Measurements from ENCODE around the gene TP53. TPM values are rescaled to one million over a fixed set of nuclear protein-coding genes. Genes with fewer than 3 reads are reported as not detected.
"Not testable (repeated sequence)": the region's sequence is repeated elsewhere in the genome, so short reads cannot be mapped to it uniquely, and the experiment has no call there.

The TP53 gene
- total RNA-seq, 1 experiment from 2014 or later = 4.1 TPM

DNA sequence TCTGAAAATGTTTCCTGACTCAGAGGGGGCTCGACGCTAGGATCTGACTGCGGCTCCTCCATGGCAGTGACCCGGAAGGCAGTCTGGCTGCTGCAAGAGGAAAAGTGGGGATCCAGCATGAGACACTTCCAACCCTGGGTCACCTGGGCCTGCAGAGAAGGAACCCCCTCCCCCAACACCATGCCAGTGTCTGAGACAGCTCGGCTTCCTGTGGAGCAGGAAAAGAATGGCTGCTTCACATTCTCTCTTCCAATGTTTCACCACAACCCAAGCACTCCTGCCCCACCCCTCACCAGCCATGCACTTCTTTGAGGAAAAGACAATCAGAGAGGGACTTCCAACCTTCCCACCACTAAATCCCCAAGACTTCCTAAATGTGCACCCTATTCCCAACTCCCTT is 10.8 kb downstream of the TP53 start:
- DNase-seq (ENCODE audit: low read depth) = no peak

DNA sequence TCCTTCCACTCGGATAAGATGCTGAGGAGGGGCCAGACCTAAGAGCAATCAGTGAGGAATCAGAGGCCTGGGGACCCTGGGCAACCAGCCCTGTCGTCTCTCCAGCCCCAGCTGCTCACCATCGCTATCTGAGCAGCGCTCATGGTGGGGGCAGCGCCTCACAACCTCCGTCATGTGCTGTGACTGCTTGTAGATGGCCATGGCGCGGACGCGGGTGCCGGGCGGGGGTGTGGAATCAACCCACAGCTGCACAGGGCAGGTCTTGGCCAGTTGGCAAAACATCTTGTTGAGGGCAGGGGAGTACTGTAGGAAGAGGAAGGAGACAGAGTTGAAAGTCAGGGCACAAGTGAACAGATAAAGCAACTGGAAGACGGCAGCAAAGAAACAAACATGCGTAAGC is 12.4 kb downstream of the TP53 start:
- no peak for DNase-seq (ENCODE audit: low read depth)

DNA sequence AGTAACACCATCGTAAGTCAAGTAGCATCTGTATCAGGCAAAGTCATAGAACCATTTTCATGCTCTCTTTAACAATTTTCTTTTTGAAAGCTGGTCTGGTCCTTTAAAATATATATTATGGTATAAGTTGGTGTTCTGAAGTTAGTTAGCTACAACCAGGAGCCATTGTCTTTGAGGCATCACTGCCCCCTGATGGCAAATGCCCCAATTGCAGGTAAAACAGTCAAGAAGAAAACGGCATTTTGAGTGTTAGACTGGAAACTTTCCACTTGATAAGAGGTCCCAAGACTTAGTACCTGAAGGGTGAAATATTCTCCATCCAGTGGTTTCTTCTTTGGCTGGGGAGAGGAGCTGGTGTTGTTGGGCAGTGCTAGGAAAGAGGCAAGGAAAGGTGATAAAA is 14.1 kb downstream of the TP53 start:
- DNase-seq (ENCODE audit: low read depth) = peak; percentile 25

DNA sequence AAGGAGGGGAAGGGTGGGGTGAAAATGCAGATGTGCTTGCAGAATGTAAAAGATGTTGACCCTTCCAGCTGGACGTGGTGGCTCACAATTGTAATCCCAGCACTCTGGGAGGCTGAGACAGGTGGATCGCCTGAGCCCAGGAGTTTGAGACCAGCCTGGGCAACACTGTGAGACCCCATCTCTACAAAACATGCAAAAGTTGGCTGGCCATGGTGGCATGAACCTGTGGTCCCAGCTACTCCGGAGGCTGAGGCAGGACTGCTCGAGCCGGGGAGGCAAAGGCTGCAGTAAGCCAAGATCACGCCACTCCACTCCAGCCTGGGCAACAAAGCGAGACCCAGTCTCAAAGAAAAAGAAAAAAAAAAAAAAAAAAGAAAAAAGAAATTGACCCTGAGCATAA is 18.8 kb downstream of the TP53 start:
- no peak for DNase-seq (ENCODE audit: low read depth)

DNA sequence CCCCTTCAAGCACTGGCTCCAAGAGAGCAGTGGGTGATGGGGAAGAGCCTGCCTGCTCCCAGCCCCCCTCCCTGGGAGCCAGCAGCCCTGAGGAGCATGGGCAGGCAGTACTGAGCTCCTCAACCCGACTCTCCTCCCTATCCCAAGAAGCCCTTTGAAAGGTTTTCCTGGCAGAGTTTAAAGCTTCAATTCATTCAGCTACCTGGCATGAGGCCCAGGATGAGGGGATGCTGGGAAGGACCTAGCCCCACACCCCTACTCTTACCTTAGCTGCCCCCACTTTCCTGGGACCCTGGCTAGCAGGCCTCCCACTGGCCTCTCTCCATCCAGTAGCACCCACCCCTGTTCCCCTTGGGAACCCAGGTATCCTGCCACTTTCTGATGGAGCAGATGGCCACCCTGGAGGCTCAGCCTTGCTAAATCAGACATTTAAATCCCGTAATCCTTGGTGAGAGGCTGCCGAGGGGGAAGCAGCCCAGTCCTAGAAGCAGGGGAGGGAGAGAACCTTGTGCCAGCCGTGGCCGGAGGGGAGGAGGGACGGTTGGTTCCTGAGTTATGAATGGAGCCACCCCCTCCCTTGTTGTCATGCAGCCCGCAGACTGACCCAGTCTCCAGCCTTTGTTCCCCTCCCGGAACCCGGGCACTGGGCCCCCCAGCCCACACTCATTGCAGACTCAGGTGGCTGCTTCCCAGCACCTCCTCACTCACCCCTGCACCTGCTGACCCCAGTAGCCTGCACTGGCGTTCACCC is 19.5 kb downstream of the TP53 start:
- DNase-seq (ENCODE audit: low read depth) = no peak

DNA sequence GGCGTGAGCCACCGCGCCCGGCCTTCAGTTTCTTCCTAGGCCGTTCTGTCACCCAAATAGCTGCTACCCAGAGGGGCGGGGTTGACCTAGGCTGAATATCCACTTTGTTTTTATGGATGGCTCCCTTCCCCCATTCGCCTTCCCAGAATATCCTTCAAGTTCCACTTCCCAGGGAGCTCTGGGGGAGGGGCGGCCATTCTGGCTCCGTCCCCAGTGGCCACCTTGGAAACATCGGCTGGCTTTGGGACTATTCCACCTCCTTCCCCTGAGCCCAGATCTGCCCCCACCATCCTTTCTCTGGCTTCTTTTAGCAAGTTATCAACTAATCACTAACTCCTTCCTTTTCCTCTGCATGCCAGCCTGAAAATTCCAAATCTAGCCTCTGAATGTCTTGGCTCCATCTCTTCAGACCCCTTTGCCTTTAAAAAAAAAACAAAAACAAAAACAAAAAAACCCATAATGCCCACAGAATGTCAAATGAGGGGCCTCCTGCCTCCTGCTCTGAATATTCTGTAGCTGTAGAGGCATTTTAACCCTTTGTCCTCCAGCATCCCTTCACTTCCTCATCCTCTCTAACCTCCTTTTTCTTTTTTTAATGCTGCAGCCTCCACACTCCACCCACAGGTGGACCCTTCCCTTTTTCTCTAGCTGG is 30.2 kb downstream of the TP53 start:
- peak; percentile 30 for DNase-seq (ENCODE audit: low read depth)

DNA sequence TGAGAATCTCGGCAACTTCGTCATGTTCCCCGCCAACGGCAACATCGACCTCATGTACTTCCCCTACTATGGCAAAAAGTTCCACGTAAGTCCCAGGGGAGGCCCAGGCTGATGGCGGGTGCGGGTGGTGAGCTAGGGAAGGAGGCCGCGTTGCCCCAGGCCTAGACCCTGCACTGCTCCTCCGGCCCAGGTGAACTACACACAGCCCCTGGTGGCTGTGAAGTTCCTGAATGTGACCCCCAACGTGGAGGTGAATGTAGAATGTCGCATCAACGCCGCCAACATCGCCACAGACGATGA is 31.8 kb downstream of the TP53 start:
- no peak for DNase-seq (ENCODE audit: low read depth)

DNA sequence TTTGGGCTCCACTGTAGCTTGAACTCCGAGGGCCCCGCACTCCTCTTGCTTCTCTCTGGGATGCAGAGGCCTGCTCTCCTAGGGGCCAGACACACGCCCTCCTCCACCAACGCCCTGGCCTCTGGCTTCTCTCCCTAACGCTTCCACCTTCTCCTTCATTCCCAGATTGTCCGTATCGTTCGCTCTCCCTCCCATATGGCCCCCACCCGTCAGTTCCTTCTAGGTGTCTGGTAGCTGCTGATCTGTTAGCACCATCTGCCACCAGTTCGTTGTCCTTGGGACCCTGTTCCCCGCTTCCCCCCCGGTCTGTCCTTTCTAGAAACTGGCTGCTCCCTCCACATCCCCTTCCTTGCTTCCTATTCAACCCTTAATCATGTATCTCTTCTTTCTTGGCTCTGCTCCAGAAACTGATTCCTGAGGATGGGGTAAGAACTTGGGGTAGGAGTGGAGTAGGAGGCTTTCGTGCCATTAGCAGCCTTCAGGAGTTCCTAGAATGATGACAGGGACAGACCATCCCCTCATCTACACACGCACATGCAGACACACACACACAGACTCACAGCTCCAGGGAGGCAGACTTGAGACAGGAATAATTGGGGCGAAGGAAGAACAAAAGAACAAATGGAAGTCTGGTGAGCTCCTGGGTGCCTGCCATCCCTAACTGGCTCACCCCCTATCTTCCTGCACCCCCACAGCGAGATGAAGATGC is 32.3 kb downstream of the TP53 start:
- DNase-seq (ENCODE audit: low read depth) = no peak

DNA sequence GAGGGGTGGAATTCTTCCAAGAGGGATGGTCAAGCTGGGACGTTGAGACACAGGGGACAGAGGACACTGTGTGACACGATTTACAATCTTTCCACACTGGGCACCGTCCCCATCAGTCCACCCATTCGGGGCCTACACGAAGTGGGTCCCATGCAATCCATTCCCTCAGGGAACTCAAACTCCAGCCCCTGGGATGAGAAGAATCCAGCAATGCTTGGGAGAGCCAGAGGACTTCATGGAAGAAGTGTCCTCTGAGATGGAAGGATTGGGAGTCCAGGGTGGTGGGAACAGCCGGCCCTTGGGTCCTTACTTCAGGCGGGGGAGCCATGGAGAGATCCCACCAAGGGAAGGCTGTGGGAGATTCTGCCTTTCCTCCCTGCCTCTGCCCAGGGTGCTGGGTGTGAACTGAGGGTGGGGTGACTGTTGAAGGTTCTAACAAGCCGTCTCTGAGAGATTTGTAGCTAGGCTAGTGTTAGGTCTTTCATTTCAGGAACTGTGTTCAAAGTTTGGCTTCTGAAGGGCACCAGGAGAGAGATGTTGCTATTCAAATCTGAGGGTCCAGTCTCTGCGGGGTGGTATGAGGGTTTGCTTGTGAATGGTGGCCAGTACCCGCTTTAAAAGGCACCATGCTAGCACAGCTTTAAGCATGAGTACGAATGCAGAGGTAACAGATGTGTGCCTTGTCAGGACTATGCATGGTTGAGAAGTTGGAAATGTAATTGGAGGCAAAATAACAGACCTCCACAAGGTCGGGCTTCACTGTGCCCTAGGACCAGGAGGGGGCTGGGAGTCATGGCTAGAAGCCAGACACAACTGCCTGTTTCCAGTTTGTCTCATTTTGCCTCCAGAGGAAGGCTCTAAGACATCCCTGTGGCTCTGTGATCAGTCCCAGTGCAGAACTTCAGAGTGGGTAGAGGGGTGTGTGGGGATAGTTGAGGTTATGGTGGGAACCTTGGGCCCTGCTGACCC is 34.6 kb downstream of the TP53 start:
- no peak for DNase-seq (ENCODE audit: low read depth)

DNA sequence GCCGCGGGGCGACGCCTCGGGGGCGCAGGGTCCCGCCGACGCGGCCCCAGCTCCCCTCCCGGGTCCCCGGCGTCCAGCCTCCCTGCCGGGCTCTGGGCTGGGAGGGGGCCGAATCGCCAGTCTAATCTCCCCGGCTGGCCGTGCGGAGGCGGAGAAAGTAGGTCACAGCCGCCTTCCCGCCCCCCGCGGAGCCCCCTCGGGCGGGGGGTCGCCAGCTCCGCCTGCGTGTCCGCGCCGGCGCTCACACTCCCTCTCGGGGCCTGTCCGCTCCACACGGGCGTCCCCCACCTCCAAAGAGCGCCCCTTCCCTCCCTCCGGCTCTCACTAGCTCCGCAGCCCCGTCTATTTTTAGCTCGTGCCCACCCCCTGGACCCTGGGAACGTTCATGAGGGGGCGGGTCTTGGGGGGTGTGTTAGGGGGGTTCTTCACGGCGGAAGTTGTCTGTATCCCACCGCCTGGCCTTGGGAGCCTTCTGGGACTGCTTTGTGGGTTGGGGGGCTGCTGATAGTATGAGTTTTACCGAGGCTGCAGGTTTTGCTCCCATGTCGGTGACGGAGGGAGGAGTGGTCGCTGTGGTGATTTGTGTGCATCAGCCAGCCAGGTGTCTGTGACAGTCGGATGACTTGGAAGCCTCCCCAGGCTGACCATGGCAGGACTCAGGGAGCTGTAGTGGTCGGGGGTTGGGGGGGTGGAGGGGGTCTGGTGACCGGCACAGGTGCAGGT is 35.5 kb downstream of the TP53 start:
- no peak for DNase-seq (ENCODE audit: low read depth)

DNA sequence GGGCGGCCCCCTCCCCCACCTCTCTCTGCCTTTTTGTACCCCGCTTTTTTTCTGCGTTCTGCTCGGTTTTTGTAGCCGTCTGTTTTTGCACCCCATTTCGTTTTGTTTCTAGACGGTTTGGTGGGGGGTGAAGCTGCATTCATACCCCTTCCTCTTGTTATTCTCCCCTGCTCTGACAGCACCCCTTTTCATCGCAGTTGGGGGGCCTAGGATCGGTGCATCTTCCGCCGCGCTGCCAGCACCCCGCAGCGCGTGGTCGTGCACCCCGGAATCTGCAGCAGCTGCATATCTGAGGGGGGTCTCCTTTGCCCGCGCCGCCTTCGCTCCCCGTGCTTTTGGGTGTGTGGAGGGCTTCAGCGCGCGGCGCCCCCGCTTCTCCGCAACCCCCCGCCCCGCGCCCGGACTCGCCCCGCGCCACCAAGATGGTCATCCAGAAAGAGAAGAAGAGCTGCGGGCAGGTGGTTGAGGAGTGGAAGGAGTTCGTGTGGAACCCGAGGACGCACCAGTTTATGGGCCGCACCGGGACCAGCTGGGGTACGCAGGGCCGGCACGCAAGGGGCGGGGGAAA is 36.1 kb downstream of the TP53 start:
- DNase-seq (ENCODE audit: low read depth) = no peak

DNA sequence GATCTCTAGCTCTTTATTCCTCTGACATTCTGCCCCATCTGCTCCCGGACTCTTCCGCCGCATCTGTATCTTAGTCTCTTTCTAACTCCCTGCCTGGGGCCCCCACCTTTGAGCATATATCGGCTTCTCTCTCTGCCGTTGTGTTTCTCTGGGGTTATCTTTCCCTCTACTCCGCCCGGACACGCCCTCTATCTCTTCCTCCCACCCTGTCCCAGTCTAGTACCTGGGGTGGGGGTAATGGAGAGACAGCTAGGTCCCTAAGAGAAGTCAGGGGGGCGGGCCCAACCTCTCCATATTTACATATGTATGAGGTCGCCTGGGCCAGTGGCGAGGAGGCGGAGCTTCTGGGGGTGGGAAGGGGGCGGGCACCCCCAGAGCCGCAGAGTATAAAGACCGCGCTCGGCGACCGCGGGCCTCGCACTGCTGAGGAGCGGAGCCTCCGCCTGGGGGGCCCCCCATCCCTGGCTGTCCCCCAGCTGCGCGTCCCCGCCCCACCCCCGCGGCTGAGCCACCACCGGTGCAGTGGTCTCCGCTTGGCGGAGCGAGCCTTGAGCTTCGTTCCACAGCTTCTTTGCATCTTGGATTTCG is 36.7 kb downstream of the TP53 start, which contains the start of gene ATP1B2:
TSS of gene ATP1B2 (plus strand) at position 418 of the 588 bp plus-strand sequence. CDS start 593 bp downstream, outside the sequence.
- peak; percentile 32 for DNase-seq (ENCODE audit: low read depth)

DNA sequence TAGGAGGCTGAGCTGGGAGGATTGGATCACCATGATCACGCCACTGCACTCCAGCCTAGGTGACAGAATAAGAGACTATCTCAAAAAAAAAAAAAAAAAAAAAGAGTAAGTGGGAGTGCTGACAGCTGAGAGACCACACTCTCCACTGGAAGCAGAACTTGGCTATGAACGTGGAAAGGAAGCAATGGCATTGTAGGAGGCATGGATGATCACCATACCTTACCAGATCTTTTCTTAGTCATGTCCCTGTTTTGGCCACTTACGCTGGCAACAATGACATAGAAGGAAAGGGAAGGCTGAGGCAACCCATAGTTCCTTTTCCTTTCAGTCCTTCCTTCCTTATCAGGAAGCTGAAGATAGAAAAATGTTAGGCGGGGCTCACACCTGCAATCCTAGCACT is 40.3 kb downstream of the TP53 start:
- DNase-seq (ENCODE audit: low read depth) = no peak

DNA sequence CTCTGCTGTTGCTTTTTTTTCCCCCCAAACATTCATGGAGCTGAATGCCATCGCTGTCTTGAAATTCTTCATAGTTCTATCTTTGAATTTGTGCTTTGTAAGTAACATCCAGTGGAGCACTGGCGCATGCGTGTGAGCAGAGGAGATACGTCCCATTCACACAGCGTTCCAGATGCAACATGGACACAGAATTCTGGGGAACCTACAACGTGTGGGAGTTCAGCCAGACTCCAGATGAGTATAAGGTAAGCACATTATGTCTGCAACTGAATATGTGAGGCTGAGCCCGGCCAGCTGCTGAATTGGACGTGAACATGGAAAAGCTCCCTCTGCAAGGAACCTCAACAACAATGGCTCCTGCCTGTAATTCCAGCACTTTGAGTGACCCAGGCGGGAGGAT is 40.8 kb downstream of the TP53 start:
- DNase-seq (ENCODE audit: low read depth) = no peak

DNA sequence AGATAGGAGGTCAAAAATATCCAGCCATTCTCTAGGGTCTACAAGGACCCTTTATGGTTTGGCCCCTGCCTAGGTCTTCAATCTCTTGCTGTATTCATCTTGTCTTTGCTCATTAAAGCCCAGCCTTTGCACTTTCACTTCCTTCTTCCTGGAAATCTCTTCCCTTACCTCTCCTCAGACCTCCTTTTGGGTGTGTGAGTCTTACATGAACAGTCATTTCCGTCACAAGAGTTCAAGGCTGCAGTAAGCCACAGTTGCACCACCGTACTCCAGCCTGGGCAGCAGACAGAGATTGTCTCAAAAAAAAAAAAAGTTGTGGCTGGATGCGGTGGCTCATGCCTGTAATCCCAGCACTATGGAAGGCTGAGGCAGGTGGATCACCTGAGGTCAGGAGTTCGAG is 42.5 kb downstream of the TP53 start:
- peak; percentile 39 for DNase-seq (ENCODE audit: low read depth)

DNA sequence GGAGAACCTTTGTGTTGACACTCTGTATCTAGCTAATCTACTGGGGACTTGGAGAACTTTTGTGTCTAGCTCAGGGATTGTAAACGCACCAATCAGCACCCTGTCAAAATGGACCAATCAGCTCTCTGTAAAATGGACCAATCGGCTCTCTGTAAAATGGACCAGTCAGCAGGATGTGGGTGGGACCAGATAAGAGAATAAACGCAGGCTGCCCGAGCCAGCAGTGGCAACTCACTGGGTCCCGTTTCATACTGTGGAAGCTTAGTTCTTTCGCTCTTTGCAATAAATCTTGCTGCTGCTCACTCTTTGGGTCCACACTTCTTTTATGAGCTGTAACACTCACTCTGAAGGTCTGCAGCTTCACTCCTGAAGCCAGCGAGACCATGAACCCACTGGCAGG is 45.7 kb downstream of the TP53 start:
- DNase-seq (ENCODE audit: low read depth) = not testable (repeated sequence)

DNA sequence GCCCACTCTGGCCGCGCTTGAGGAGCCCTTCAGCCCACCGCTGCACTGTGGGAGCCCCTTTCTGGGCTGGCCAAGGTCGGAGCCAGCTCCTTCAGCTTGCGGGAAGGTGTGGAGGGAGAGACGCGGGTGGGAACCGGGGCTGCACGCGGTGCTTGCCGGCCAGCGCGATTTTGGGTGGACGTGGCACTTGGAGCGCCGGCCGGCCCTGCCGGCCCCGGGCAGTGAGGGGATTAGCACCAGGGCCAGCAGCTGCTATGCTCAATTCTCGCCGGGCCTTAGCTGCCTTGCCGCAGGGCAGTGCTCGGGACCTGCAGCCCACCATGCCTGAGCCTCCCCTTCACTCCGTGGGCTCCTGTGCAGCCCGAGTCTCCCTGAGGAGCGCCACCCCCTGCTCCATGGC is 46.5 kb downstream of the TP53 start:
- DNase-seq (ENCODE audit: low read depth) = no peak

DNA sequence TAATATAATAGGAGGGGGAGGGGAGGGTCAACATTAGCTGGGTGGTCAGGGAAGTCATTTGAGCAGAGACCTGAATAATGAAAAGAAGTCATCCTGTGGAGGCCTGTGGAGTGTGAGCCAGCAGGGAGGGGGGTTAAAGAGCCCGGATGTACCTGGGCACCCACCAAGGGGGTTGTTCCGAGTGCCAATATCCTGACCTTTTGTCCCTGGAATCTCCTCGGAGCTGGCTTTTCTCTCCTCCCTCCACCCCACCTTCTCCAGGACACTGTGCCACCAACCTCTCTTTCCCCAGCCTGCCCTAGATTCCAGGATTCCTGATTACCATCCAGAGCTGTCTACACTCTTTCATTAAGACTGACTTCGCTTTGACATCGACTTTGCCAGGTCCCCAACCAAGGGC is 51.1 kb downstream of the TP53 start:
- DNase-seq (ENCODE audit: low read depth) = no peak

DNA sequence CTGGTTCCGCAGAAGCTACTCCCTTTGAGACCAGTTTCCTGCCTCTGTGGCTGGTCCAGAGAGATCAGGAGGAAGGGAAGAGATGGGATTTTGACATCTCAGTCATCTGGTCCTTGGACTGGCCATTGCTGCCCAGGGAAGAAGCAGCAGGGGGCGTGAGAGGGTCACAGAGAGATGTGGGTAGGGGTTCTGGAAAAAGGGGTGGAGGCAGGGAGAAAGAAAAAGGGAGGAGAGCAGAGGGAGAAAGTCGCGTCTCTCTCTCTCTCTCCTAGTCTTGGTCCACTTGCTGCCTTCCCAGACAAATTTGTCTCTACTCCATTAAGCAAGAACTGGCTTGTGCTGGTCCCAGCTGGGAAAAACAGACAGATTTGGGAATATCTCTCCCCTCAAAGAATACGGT is 52.9 kb downstream of the TP53 start:
- DNase-seq (ENCODE audit: low read depth) = peak; percentile 51

DNA sequence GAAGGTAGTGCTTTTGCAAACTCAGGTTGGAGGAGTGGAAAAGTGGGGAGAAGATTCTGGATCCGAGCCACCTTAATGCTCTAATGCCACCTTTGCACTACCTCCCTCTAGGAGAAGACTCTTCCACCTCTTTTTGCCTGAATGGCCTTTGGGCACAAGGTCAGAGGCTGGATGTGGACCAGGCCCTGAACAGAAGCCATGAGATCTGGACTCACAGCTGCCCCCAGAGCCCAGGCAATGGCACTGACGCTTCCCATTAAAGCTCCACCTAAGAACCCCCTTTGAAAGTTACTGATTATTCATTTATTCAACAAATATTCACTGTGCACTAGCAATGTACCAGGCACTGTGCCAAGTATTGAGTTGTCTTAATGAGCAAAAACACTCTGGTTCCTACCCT is 54.2 kb downstream of the TP53 start:
- no peak for DNase-seq (ENCODE audit: low read depth)
